GM21390 (cell line): Measurements from ENCODE around the gene URGCP.
"Not testable (repeated sequence)": the region's sequence is repeated elsewhere in the genome, so short reads cannot be mapped to it uniquely, and the experiment has no call there.

Experiments used
- ATAC-seq: cut with Tn5 transposase; IDR thresholded peaks from one replicate; pipeline ENCODE4 v1.9.1; 2021; ENCODE audit not compliant: unreplicated experiment

The URGCP gene

DNA sequence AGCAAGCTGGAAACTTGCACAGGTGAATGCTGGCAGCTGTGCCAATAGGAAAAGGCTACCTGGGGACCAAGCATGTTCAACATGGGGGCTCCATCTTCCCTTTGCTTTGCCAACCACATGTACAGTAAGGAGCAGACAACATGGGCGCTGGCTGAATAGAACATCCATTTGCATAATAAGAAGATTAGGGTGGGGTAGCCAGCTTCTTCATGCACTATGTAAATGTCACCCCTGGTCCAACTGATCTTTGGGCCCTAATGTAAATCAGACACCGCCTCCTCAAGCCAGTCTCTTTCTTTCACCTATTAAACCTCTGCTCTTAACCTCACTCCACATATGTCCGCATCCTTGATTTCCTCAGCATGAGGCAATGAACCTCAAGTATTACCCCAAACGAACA is 63.1 kb downstream of the URGCP start:
- ATAC-seq, result no peak

DNA sequence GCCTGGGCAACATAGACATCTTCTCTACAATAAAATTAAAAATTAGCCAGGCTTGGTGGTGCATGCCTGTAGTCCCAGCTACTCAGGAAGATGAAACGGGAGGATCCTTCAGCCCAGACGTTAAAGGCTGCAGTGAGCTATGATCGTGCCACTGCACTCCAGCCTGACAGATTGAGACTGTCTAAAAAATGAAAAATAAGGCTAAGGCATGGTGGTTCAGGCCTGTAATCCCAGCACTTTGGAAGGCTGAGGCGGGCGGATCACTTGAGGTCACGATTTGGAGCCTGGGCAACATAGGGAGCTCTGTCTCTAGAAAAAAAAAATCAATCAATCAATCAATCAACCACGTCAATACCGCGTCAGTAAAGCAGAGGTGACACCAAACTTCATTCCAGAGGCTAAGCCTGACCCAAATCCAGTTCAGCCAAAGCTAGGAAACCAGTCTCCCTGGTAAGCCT is 68.2 kb downstream of the URGCP start:
- no peak for ATAC-seq

DNA sequence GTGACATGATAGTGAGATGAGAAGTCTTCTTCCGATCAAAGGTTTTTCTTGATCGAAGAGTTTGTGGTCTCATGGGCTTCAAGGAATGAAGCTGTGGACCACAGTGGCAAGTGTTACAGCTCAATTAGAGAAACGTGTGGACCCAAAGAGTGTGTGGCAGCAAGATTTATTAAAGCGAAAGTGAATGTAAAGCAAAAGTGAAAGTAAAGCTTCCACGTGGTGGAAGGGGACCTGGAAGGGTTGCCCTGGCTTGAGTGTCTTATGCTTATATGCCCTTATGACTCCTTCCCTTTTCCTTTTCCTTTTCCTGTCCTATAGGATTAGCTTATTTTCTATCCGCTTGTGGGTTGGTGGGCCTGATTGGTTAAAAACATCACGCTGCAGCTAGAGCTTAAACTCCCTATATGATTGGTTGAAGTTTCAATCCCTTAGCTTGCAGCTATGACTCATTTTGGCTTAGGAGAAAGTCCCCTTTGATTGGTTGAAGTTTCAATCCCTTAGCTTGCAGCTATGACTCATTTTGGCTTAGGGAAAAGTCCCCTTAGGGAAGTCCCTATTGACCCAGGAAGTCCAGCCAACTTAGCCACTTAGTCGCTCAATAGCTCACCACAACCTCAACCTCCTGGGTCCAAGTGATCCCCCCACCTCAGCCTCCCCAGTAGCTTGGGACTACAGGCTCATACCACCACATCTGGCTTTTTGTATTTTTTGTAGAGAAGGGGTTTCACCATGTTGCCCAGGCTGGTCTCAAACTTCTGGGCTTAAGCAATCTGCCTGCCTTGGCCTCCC is 71.7 kb downstream of the URGCP start:
- ATAC-seq, result peak; percentile 53

DNA sequence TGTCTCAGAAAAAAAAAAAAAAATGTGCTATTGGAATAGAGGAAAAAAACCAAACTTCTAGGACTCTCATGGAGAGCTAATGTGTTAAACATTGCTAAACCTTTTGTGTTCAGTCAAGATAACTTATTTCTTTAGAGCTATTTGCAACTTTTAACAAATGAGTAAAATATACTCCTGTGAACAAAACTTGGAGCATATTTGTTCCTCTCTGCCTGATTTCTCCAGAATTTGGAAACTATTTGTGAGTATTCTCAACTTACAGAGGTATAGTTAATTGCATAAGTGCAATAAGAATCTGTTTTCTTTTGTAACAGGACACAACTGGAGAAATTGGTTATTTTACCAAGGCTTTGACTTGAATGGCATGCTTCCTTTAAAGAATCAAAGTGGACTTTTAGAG is 75.5 kb downstream of the URGCP start:
- not testable (repeated sequence) for ATAC-seq
